Endothelial cell of umbilical vein (primary cell): ENCODE measurements around the gene SERPINA3. TPM values are rescaled to one million over a fixed set of nuclear protein-coding genes. Genes with fewer than 3 reads are reported as not detected.

Experiments
- BruUV-seq: library from RNA; stranded (reverse); fragments of 400-500 nt; replicated peaks from 2 replicates; lab custom pipeline; 2021; lab: Mats Ljungman, UMichigan
- CTCF ChIA-PET: fragments of 300-600, 350-600 bp; sonication (Branson Sonifier 250); formaldehyde crosslinking; loops from one replicate; lab custom pipeline; 2021; ENCODE audit warnings: antibody characterized with exemption, inconsistent platforms; lab: Charles Lee
- POLR2A ChIA-PET: fragments of 300-600, 350-600 bp; sonication (Branson Sonifier 250); formaldehyde crosslinking; loops from one replicate; lab custom pipeline; 2021; ENCODE audit warnings: antibody characterized with exemption, inconsistent platforms; lab: Charles Lee
- DNase-seq: peaks from one replicate; pipeline ENCODE4 v3.0.0-alpha.2; 2011; ENCODE audit warnings: low read depth, low spot score
- FAIRE-seq: peaks from 2 replicates; lab custom pipeline; 2011; peaks lifted over from hg19 to GRCh38; lab: Jason Lieb, UNC
- H2AFZ ChIP-seq: 2 replicates; pipeline ENCODE4 v1.6.0; 2012; ENCODE audit warnings: low read depth, low read length, control low read depth, inconsistent platforms
- H3K27ac ChIP-seq: 2 replicates; pipeline ENCODE4 v1.5.1; 2011; ENCODE audit warnings: low read depth, mild to moderate bottlenecking, control low read depth, low read length, moderate library complexity; ENCODE audit not compliant: insufficient read depth
- H3K27me3 ChIP-seq, 2 experiments: 2 replicates each; pipeline versions ENCODE4 v1.6.0 to v1.6.1; 2011; ENCODE audit warnings: low read length in 2 of 2, mixed read lengths in 1 of 2; ENCODE audit not compliant: control insufficient read depth in 2 of 2, insufficient read depth in 2 of 2
- H3K36me3 ChIP-seq, 2 experiments: 2 replicates in 1 of 2; 3 replicates in 1 of 2; pipeline ENCODE4 v1.5.1; 2011; ENCODE audit warnings: low read length in 2 of 2, mild to moderate bottlenecking in 1 of 2, moderate library complexity in 1 of 2; ENCODE audit not compliant: control insufficient read depth in 2 of 2, insufficient read depth in 2 of 2; ENCODE audit errors: extremely low read depth in 1 of 2
- H3K4me1 ChIP-seq: 3 replicates; pipeline ENCODE4 v1.5.1; 2011; ENCODE audit warnings: mild to moderate bottlenecking, low read length; ENCODE audit not compliant: control insufficient read depth, insufficient read depth; ENCODE audit errors: extremely low read depth
- H3K4me2 ChIP-seq: 2 replicates; pipeline ENCODE4 v1.6.1; 2011; ENCODE audit warnings: low read length, control low read depth, mixed read lengths; ENCODE audit not compliant: insufficient read depth
- H3K4me3 ChIP-seq, 3 experiments: fragments of 200-600 bp in 1 of 3; sonication (generic), shearing (Covaris generic) in 1 of 3; replicated peaks in 1 of 3; 2 replicates each; pipeline ENCODE4 v1.5.1; 2011 to 2016; ENCODE audit warnings: control low read depth in 3 of 3, low read length in 3 of 3, mild to moderate bottlenecking in 2 of 3, inconsistent platforms in 1 of 3, low read depth in 1 of 3, moderate library complexity in 1 of 3; ENCODE audit not compliant: insufficient read depth in 1 of 3
- H3K79me2 ChIP-seq: 2 replicates; pipeline ENCODE4 v1.6.0; 2012; ENCODE audit warnings: low read length, inconsistent platforms; ENCODE audit not compliant: control insufficient read depth, insufficient read depth
- H3K9ac ChIP-seq: replicated peaks from 2 replicates; pipeline ENCODE3; 2011; ENCODE audit warnings: low read length, control low read depth; ENCODE audit not compliant: insufficient read depth; ENCODE audit errors: extremely low read depth
- H3K9me1 ChIP-seq: replicated peaks from 3 replicates; pipeline ENCODE4 v1.6.0; 2011; ENCODE audit warnings: mild to moderate bottlenecking, low read length; ENCODE audit not compliant: control insufficient read depth, insufficient read depth; ENCODE audit errors: extremely low read depth
- H3K9me3 ChIP-seq: replicated peaks from 2 replicates; pipeline ENCODE4 v1.5.1; 2012; ENCODE audit warnings: low read length, inconsistent platforms; ENCODE audit not compliant: control insufficient read depth, insufficient read depth
- H4K20me1 ChIP-seq: replicated peaks from 2 replicates; pipeline ENCODE3; 2011; ENCODE audit warnings: mild to moderate bottlenecking, low read length; ENCODE audit not compliant: control insufficient read depth, insufficient read depth; ENCODE audit errors: extremely low read depth
- EZH2 ChIP-seq: IDR thresholded peaks from 2 replicates; pipeline ENCODE4 v1.6.1; 2012; ENCODE audit warnings: borderline replicate concordance, low read depth, mild to moderate bottlenecking, moderate library complexity, low read length, inconsistent platforms; ENCODE audit not compliant: severe bottlenecking
- FOS ChIP-seq: IDR thresholded peaks from 2 replicates; pipeline ENCODE4 v1.6.1; 2011; ENCODE audit warnings: mild to moderate bottlenecking, low read length, moderate library complexity, borderline replicate concordance; ENCODE audit not compliant: insufficient read depth
- GATA2 ChIP-seq: IDR thresholded peaks from 2 replicates; pipeline ENCODE4 v1.7.0; 2011; ENCODE audit warnings: low read depth, mild to moderate bottlenecking, moderate library complexity, mixed read lengths, low read length; ENCODE audit not compliant: insufficient read length, insufficient read depth
- JUN ChIP-seq: IDR thresholded peaks from 2 replicates; pipeline ENCODE4 v1.6.1; 2011; ENCODE audit warnings: borderline replicate concordance, low read depth; ENCODE audit not compliant: insufficient read length, insufficient read depth
- MYC ChIP-seq: IDR thresholded peaks from one replicate; pipeline ENCODE4 v1.6.1; 2011; ENCODE audit warnings: mild to moderate bottlenecking, low read depth, low read length
- POLR2A ChIP-seq: IDR thresholded peaks from 2 replicates; pipeline ENCODE4 v1.6.1; 2012; ENCODE audit warnings: low read depth, mild to moderate bottlenecking, control low read depth, low read length
- POLR2AphosphoS5 ChIP-seq: IDR thresholded peaks from 2 replicates; pipeline ENCODE4 v1.6.1; 2012; ENCODE audit warnings: low read depth, mild to moderate bottlenecking, control low read depth, low read length, moderate library complexity; ENCODE audit not compliant: insufficient read depth
- dilution Hi-C: fragments of 300-500 bp; cut with MboI; formaldehyde crosslinking; loops from one replicate; pipeline ENCODE4 v1.15.0; 2019; ENCODE audit warnings: low sequenced_read_pairs; ENCODE audit not compliant: extremely low pct_ligation_motif_present
- intact Hi-C: fragments of 100-400 bp; cut with micrococcal nuclease; formaldehyde crosslinking; loops from one replicate; pipeline ENCODE4 v1.10.0; 2022
- polyA plus RNA-seq, 4 experiments: library from polyadenylated mRNA; depleted of rRNA in 3 of 4; stranded (reverse) in 3 of 4; unstranded in 1 of 4; fragments of >200 nt; gene quantifications; 2 replicates each; pipeline versions ENCODE4 v1.2.1 to v1.2.3, GENCODE V29; 2011 to 2012; ENCODE audit warnings: missing spikeins in 1 of 4
- total RNA-seq: library from RNA; stranded (reverse); gene quantifications from 2 replicates; pipeline ENCODE4 v1.2.3, GENCODE V29; 2021
- TF ChIP-seq, protein P1 (sequence below): IDR thresholded peaks from 2 replicates; pipeline ENCODE4 v1.6.1; 2011; ENCODE audit not compliant: insufficient read depth, insufficient read length
- TF ChIP-seq, protein P2 (sequence below), 2 donors: IDR thresholded peaks; 1 replicate in 1 of 2; 2 replicates in 1 of 2; pipeline ENCODE4 v1.5.1; 2011; ENCODE audit warnings: low read length in 2 of 2, mild to moderate bottlenecking in 2 of 2, moderate library complexity in 2 of 2, control low read depth in 1 of 2, inconsistent platforms in 1 of 2, low read depth in 1 of 2; ENCODE audit not compliant: insufficient read depth in 1 of 2; ENCODE audit errors: extremely low read depth in 1 of 2

Gene SERPINA3
- total and polyA plus RNA-seq, 2 donors (not counting 3 experiments of a cell fraction or from before 2014, with no cell fraction given): not detected

DNA sequence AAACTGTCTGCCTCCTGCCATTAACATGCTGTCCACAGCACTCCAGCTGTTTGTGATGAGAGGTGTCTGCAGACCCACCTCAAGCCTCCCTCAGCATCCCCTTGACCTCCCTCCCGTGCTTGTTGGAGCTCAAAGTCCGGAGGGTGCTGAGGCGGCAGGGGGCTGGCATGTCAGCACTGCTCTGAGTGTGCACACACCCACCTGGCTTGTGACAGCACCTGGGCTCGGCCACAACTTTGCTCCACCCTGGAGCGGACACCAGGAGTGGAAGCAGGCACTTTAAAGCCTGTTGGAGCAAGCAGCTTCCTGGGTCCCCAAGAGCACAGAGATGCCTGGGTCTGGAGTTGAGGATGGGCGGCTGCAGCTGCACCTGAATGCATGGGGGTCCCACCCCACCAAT, 20.9 kb downstream of the SERPINA3 start:
- no TSS peak for BruUV-seq
- Histone ChIP-seq H3K36me3 (no peaks in the 10 kb centered on the region), H3K4me2 (no peak overlapping the region), H3K27me3 (no peaks in the 10 kb centered on the region), H3K27ac (no peak overlapping the region), H3K9ac (no peak overlapping the region), H4K20me1 (no peaks in the 10 kb centered on the region), H3K9me3 (no peaks in the 10 kb centered on the region), H3K9me1 (no peaks in the 10 kb centered on the region), H2AFZ (no peak overlapping the region), H3K4me1 (no peaks in the 10 kb centered on the region), H3K4me3 (no peak overlapping the region), H3K79me2 (no peaks in the 10 kb centered on the region)
- POLR2A ChIA-PET: no interaction called here
- TF ChIP-seq POLR2A (no peak), FOS (no peak), MYC (no peak), JUN (no peak), GATA2 (no peak), POLR2AphosphoS5 (no peak), EZH2 (no peak)
- TF ChIP-seq, protein P1, sequence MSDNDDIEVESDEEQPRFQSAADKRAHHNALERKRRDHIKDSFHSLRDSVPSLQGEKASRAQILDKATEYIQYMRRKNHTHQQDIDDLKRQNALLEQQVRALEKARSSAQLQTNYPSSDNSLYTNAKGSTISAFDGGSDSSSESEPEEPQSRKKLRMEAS: no peak
- TF ChIP-seq, protein P2, sequence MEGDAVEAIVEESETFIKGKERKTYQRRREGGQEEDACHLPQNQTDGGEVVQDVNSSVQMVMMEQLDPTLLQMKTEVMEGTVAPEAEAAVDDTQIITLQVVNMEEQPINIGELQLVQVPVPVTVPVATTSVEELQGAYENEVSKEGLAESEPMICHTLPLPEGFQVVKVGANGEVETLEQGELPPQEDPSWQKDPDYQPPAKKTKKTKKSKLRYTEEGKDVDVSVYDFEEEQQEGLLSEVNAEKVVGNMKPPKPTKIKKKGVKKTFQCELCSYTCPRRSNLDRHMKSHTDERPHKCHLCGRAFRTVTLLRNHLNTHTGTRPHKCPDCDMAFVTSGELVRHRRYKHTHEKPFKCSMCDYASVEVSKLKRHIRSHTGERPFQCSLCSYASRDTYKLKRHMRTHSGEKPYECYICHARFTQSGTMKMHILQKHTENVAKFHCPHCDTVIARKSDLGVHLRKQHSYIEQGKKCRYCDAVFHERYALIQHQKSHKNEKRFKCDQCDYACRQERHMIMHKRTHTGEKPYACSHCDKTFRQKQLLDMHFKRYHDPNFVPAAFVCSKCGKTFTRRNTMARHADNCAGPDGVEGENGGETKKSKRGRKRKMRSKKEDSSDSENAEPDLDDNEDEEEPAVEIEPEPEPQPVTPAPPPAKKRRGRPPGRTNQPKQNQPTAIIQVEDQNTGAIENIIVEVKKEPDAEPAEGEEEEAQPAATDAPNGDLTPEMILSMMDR (IDR thresholded peaks at IDR 0.05; ENCODE audit: extremely low read depth in 1 of 2, insufficient read depth in 1 of 2, low read depth in 1 of 2, low read length in 2 of 2): no peak
- FAIRE-seq: no peak
- dilution Hi-C loops (no loop called here), intact Hi-C loops (no loop called here)
- CTCF ChIA-PET: no interaction called here
- DNase-seq: no peak
